ENCODE measurements around the gene OS9.
A peak's percentile ranks its signal among the peaks of the same experiment; 100 is the strongest.

OS9 gene

DNA sequence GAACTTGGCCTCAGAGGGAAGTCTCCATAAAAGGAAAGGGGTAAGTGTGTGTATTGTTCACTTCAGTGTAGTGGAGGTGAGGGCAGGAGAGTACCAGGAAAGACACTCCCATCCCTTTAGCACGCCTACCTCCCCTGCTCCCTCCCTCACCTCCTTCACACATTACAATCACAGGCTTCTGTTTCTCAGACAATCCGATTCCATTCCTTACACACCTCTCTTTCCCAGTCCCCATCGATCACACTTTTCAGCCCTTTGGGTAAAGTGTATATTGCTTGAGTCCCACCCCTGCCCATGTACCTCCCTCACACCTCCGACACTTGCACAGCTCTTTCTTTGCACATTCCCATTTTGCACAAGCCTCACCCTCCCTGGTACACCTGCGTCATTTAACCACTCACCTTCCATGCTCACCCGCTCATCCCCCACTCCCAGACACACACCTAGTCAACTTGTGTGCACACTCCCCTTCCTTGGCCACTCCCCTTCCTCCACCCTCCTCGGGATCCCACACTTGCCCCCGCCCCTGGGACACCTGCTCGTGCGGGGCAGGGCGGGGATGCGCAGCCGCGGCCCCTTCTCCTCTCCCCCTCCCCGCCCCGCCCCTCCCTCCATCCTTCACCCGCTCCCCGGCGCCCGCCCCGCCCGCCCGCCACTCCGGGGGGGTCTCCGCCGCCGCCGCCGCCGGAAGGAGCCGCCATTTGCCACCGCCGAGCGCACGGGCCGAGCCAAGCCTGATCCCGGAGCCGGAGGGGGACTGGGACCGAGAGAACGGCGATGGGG lies 60.7 kb downstream of the OS9 start, which contains the start of gene MARCHF9:
TSS of gene MARCHF9 (plus strand) at position 693 of the 783 bp plus-strand sequence. CDS start 426 bp downstream, outside the sequence.
- peak; percentile 84 for DNase-seq

- DNase-seq: no peak
These were observed 61.2 kb downstream of the OS9 start for GRCh38 chr12:57755194-57755453.

GRCh38 chr12:57755454-57756372 lies 61.8 kb downstream of the OS9 start:
- peak; percentile 9 for DNase-seq

DNA sequence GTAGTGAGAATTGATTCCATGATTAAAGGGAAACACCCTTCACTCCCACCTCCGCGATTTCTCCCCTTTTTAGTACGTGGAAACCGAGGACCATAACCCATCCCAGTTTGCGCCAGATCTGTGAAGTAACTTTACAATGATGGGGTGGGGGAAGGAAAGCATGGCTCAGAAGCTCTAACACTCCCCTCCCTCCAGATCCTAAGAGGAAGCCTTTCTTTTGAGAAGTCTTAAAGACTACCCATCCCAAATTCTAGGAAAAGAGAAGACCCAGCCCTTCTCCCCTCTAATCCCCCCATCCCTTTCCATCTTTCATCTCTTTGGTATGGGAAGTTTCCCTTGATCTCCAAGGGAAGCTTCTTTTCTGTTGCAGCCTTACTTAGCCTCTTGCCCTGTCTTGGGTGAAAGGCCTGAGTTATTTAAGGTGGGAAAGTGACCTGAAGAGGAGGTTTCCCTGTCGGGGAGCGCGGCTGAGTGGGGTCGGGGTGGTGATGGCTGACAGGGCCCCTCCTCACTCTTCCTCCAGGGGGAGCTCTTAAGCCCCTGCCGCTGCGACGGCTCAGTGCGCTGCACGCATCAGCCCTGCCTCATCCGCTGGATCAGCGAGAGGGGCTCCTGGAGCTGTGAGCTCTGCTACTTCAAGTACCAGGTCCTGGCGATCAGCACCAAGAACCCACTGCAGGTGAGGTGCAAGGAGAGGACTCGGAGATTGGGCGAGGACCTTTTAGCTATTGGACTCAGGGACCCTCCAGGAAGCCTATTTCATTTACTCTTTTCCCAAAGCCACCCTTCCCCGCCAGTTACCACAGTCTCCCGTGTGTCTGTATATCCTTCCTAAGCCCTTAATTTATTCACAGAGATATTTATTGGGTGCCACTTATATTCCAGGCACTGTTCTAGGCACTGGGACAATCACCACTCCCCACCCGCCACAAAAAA lies 62.7 kb downstream of the OS9 start:
- DNase-seq: peak; percentile 65

GRCh38 chr12:57757771-57758170 lies 63.8 kb downstream of the OS9 start:
- no peak for DNase-seq

- DNase-seq: no peak
These were observed 64.8 kb downstream of the OS9 start for GRCh38 chr12:57758552-57759359.

DNA sequence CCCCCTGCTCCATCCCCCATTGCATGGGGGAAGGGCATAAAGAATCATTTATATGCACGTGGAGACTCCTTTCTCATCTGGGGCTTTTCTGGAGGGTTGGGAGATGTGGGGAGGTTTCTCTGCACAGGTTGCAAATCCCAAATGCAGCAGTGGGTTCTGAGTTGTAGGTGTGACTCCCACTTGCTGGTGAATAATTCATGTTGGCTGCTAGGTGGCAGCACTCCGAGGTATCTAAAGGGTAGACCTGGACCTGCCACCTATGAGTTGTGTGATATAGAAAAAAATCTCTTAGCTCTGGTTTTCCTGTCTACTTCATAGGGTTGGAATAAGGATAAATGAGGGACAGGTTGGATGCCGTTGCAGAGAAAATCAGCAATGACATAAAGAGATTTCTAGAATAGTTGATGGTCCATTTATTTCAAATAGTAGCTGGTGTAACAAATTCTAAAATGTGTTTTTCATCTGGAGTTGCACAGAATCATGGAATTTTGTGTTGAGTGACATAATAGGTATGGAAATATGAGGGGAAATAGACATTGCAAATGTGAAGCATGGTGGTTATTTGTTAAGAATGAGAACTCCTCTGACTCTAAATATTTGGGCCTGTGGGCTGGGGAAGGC lies 65.5 kb downstream of the OS9 start:
- peak; percentile 40 for DNase-seq

- DNase-seq: no peak
These were observed 66.5 kb downstream of the OS9 start for GRCh38 chr12:57760347-57760982.

DNA sequence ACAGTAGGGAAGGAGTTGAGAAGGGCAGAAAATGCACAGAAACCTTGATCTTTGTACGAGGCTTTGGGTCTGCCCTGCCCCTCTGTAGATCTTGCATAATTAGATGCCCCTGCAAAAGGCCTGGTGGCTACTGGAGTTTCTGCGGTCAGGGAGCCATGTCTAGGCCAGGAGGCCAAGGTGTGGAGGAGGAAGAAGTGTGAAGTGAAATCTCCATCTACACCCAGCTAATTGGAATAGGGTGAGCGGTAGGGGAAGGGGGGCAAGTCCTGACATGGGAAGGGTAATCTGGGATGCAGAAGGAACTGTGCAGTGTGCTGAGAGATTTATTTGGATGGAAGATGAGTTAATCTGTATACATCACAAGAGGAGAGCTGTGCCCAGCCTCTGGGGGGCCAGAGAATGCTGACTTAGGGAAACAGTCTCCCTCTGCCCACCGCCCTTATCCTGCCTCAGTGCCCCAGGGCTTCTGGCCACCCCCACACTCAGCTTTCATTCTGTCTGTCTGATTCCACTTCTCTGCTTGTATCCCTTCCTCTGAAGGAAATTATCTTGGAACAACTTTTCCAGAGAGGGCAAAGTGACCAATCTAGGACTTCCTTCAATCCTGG lies 67.6 kb downstream of the OS9 start:
- no peak for DNase-seq

GRCh38 chr12:57762463-57762862 lies 68.5 kb downstream of the OS9 start:
- DNase-seq: no peak

DNA sequence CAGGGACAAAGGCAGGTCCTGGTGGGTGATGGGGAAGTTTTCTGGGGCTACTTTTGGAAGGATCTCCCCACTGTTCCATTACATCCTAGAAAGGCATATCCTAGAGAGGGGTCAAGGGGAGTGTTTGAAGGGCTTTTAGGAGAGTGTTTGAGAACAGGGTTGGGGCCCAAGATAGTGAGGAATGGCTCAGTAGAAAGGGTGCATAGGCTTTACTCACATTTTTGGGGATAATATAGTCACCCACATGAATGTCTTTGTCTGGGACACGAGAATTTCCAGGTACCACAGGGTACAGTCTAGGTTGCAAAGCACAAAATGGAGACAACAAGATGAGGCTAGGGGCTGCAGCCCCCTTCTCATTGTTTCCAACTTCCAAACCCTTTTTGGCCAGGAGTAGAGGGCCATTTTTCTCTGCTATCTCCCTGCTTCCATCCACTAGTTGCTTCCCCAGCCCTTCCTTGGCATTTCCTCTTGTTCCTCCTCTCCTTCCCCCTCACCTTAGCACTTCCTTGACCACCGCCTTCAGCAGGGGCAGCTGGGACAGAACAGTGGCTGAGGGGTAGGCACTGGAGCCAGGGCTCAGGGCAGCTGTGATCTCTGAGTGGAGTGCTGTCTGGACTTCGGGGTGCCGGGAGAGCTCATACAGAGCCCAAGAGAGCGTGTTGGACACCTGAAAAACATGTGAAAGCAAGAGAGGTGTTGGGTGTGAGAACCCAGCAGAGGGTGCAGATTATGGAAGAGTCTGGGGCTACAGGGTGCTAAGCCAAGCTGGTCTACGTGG lies 70.1 kb downstream of the OS9 start:
- DNase-seq: no peak

GRCh38 chr12:57764662-57765002 lies 70.7 kb downstream of the OS9 start:
- DNase-seq: peak; percentile 39

- DNase-seq: peak; percentile 59
These were observed 71.2 kb downstream of the OS9 start for GRCh38 chr12:57765003-57765697.

DNA sequence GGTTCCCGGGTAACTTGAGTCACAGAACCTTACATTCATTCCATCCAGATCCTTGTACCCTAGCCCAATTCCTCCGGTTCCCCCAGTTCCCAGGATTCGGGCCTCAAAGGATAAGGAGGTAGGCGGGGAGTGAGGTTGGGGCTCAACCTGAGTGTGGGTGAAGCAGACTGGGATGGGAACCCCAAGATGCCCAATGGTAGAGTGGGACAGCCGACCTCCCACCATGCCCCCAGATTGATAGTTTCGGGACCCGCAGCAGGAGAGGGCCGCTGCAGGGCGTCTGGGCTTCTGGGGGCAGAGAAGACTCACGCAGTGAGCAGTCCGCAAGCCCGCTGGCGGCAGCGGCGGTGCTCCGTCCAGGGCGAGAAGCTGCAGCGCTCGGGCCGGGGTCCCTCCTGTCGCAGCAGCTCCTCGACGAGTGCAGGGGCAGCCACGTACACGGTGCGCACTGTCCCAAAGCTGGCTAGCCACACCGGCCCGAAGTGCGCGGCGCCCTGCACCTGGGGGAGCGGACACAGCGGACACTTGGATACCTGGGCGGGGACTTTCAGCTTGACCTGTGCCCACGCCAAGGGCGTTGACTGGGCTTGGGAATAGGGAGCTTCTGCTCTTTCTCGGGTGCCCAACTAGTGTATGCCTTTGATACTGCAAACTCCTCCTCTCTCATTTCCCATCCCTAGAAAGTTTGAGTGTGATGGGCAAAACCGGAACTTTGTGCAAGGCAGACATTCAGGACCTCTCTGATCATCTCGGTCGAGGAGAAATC lies 71.9 kb downstream of the OS9 start:
- DNase-seq: no peak

GRCh38 chr12:57766464-57767304 lies 72.8 kb downstream of the OS9 start, which contains the start of gene CYP27B1:
TSS of gene CYP27B1 (minus strand) at chr12:57767078. CDS start at chr12:57767041, 37 bp downstream.
- no peak for DNase-seq

DNA sequence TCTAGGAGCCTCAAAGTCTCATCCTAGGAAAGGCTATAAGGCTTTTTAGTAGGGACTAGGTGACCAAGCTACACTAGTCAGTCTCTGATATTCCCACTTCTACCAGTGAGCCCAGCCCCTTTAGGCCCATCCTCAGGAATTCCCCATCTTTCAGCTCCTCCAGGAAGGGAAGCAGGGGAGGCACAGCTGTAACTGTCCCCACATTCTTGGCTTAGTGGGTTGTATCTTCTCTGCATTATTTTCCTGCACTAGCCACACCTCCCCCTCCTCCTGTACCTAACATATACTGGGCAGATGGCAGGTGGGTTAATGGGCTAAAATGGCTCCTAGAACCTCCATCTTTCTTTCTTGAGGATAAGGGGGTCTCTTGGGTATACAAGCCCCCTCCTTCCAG lies 73.4 kb downstream of the OS9 start:
- DNase-seq: no peak

GRCh38 chr12:57767876-57768275 lies 73.9 kb downstream of the OS9 start:
- no peak for DNase-seq
